ENCODE results near the gene MISP3. TPM values are rescaled to one million over a fixed set of nuclear protein-coding genes. Genes with fewer than 3 reads are reported as not detected.
"Not testable (repeated sequence)": the region's sequence is repeated elsewhere in the genome, so short reads cannot be mapped to it uniquely, and the experiment has no call there.

MISP3 gene
- total and polyA plus RNA-seq, 2 of the 8 experiments (the other 6 are each of a cell fraction or from before 2014, with no cell fraction given), result 0.74 to 1.4 TPM

GRCh38 chr19:14047866-14048265, 24.7 kb upstream of the MISP3 start:
- H4K91ac ChIP-seq (replicated peaks; ENCODE audit: insufficient read length, low read length); H2BK120ac ChIP-seq (replicated peaks; ENCODE audit: low read depth, low read length); H3K79me1 ChIP-seq (ENCODE audit: low read depth, low read length); H3K18ac ChIP-seq (ENCODE audit: extremely low read depth, low read length); H3K27me3 ChIP-seq (replicated peaks in 1 of 4; ENCODE audit: control insufficient read depth in 3 of 4, extremely low read depth in 1 of 4, insufficient read depth in 3 of 4, low read length in 3 of 4); H3K9ac ChIP-seq (replicated peaks in 1 of 4; ENCODE audit: extremely low read depth in 1 of 4, low read depth in 3 of 4, low read length in 3 of 4); H3K4ac ChIP-seq (replicated peaks; ENCODE audit: insufficient read length, low read depth, low read length); H3K14ac ChIP-seq (ENCODE audit: insufficient read length); H3K36me3 ChIP-seq (ENCODE audit: control insufficient read depth in 2 of 4, insufficient read depth in 4 of 4, low read length in 3 of 4); H2AK5ac ChIP-seq (ENCODE audit: low read depth, low read length); H3K4me3 ChIP-seq (ENCODE audit: extremely low read depth in 1 of 4, insufficient read depth in 2 of 4, low read depth in 3 of 4, low read length in 4 of 4); H3K4me1 ChIP-seq (replicated peaks in 1 of 4; ENCODE audit: control insufficient read depth in 3 of 4, insufficient read depth in 4 of 4, low read length in 3 of 4); H2BK12ac ChIP-seq (ENCODE audit: low read depth, low read length); H3K79me2 ChIP-seq (ENCODE audit: control insufficient read depth in 1 of 2, insufficient read depth in 2 of 2, low read length in 2 of 2); H4K20me1 ChIP-seq (replicated peaks in 1 of 2; ENCODE audit: control insufficient read depth in 1 of 2, insufficient read depth in 2 of 2, low read length in 2 of 2); H3K9me3 ChIP-seq (ENCODE audit: insufficient read depth in 2 of 2, low read depth in 1 of 2, low read length in 1 of 2); DNase-seq (ENCODE audit: low read depth in 1 of 2, low spot score in 2 of 2); H3K23me2 ChIP-seq (ENCODE audit: low read depth, low read length); H2BK15ac ChIP-seq (ENCODE audit: low read length); H3K4me2 ChIP-seq (ENCODE audit: insufficient read depth in 1 of 2, low read depth in 2 of 2, low read length in 2 of 2); H2BK20ac ChIP-seq (ENCODE audit: low read length); H2AFZ ChIP-seq (ENCODE audit: low read length); H4K5ac ChIP-seq (ENCODE audit: insufficient read length, low read depth, low read length); H2BK5ac ChIP-seq (ENCODE audit: low read depth, low read length); H3K56ac ChIP-seq (replicated peaks; ENCODE audit: insufficient read length, low read depth, low read length); H3K27ac ChIP-seq (ENCODE audit: low read depth, low read length); H3K23ac ChIP-seq (ENCODE audit: insufficient read length); FAIRE-seq: not testable (repeated sequence)
- ChIA-PET POLR2A (ENCODE audit: partially characterized antibody) (interaction anchor here (1.1 to 1.2 kb wide), 2 partner anchors 9 to 86 kb away, joined by 3 to 5 read pairs; no protein-coding TSS in a partner anchor), CTCF (ENCODE audit: partially characterized antibody) (interaction anchor here (0.7 to 9.9 kb wide), 31 partner anchors 9 to 953 kb away, joined by 3 to 77 read pairs (median 5); partner anchors contain the start of genes DCAF15, IL27RA, MISP3 and PALM3)
- peak overlapping the region; percentile 68; the same call in 1 of the 2 replicates for H4K8ac ChIP-seq (ENCODE audit: extremely low read depth, insufficient read depth, low read length)
- WGBS, 2 experiments (ENCODE audit: extremely low coverage in 1 of 2, insufficient coverage in 1 of 2, insufficient read length in 1 of 2, insufficient replicate concordance in 2 of 2, low coverage in 1 of 2, low lambda C conversion rate in 2 of 2, missing lambda C conversion rate in 1 of 2), result 90% methylated on average over 8 of the region's 10 CpGs; no CpG with 5 or more reads in 1 of the 2 experiments
